ENCODE results near the gene RAB11FIP2.

DNA sequence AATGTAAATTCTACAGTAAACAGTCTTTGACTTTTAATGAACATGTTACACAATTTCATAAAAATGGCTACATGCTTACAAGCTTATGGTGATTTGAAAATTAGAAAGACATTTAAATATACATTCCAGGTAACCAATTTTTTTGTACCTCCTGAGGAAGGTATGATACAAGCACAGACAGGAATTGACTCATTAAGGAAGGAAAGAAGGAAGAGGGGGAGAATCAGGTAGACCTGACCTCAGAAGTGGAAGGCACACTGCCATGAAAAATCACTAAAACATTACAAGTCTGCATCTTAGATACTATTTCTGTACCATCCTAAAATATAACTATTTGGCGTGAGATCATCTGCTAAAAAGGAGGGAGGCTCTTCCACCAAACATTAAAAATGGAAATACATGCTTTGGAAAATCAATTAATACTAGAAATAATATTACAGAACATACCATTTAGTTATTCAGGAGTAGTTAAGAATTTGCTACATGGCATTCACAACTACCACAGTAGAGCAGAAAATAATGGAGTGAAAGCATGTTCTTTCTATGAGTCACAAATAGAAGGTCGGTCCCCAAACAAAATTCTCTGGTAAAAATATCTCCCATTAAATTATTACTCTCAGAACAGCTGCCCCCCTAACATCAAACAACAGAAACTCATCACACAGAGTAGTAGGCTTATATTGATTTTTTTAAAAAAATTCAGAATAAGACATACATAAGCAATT, 15.2 kb downstream of the RAB11FIP2 start:
- TF ChIP-seq SP2 (tag by site-specific recombination; IDR thresholded peaks at IDR 0.05): no peak
- TF ChIP-seq ZNF658 (tag by site-specific recombination; IDR thresholded peaks at IDR 0.05): no peak
- TF ChIP-seq, protein P1, sequence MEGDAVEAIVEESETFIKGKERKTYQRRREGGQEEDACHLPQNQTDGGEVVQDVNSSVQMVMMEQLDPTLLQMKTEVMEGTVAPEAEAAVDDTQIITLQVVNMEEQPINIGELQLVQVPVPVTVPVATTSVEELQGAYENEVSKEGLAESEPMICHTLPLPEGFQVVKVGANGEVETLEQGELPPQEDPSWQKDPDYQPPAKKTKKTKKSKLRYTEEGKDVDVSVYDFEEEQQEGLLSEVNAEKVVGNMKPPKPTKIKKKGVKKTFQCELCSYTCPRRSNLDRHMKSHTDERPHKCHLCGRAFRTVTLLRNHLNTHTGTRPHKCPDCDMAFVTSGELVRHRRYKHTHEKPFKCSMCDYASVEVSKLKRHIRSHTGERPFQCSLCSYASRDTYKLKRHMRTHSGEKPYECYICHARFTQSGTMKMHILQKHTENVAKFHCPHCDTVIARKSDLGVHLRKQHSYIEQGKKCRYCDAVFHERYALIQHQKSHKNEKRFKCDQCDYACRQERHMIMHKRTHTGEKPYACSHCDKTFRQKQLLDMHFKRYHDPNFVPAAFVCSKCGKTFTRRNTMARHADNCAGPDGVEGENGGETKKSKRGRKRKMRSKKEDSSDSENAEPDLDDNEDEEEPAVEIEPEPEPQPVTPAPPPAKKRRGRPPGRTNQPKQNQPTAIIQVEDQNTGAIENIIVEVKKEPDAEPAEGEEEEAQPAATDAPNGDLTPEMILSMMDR (tag by site-specific recombination; IDR thresholded peaks at IDR 0.05): no peak
